IPS-NIHi11 (cell line): ENCODE data around the gene NT5DC1.

Experiments used
- DNase-seq: peaks from one replicate; pipeline ENCODE4 v3.0.0; 2012; ENCODE audit warnings: mixed read lengths, low spot score

Gene NT5DC1

GRCh38 chr6:116139917-116140316 lies 39.3 kb downstream of the NT5DC1 start:
- DNase-seq = peak; percentile 34

DNA sequence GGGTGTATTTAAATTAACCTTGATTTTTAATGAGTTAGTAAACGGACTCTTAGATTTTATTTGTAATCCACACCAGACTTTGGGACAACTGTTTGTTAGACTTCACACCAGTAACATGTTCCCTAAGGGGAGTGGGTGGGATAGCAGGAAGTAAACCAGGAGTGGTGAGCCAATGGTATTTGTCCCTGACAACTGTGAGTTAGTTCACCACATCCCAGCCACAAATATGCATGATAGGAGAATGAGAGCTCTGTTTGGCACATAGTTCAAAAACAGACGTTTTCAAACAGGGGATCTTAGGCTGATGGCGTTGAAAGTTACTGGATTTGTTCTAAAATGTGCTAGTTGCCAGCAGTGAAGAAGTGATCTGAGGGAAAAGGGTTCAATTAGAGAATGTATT lies 44.0 kb downstream of the NT5DC1 start:
- no peak for DNase-seq

DNA sequence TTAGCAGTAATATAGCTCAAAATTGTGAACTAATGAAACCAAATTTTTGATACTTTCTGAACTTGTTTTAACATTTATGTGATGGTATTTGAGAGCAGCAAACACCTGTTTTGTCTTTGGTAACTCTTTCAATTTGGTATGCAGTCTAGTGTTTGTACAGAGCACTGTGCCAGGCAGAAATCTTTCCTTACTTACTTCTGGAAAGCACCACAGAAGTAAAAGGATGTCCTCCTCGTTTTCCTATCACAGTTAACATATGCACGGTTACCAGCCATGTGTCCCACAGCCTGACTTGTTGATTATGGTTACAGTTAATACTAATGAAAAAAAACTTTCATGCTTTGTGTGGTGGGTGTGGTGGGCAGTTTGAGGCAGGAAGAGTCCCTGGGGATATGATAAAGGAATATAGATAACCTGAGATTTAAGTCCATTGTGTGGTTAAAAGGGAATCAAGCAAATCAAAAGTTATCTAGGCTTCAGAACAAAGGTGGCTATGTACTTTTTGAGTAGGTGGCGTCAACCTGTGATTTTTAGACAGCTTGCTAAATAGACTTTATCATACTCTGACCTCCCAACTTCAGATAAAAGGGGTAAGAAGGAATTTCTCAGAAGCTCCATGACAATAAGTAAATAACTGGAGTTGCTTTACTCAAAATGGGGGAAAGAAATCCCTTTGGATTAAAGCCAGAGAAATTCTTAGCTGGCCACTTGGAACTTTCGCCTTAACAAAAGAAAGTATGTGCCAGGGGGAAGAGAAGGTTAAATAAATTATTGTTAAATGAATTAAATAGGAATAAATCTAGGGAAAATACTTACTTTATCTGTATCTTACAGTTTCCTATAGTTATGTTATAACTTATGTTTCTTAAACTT lies 45.4 kb downstream of the NT5DC1 start:
- no peak for DNase-seq

DNA sequence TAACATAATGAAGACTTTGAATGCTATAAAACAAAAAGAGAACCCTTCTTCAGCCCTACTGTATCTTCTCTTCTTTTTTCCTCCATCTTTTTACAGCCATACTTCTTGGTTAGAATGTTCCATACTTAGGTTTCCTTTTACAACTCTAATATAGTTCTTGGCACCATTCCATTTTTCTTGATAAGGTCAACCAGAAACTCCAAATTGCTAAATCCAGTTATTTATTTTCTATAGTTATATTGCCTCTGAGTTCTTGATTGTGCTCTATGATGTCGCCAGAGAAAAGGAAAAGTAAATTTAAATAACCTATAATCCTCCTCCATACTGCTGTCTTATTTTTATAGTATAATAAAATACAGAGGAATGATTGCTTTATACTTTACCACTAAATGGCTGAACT lies 52.0 kb downstream of the NT5DC1 start:
- DNase-seq = no peak

DNA sequence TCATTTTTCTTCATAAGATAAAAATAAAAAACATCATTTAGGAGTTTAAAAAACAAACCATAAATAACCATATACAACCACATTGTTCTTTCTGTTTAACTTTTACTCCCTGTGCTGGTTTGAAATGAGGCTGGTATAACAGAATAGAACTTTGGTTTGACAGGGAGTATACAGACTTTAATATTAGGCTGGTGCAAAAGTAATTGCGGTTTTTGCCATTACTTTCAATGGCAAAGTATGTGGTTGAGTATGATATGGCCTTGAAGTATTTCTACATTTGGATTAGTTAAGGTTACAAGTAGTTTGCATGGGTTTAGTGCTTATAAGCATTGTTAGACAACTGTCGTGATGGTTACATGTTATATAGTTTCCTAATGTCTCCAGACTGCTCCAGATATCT lies 54.2 kb downstream of the NT5DC1 start:
- no peak for DNase-seq

DNA sequence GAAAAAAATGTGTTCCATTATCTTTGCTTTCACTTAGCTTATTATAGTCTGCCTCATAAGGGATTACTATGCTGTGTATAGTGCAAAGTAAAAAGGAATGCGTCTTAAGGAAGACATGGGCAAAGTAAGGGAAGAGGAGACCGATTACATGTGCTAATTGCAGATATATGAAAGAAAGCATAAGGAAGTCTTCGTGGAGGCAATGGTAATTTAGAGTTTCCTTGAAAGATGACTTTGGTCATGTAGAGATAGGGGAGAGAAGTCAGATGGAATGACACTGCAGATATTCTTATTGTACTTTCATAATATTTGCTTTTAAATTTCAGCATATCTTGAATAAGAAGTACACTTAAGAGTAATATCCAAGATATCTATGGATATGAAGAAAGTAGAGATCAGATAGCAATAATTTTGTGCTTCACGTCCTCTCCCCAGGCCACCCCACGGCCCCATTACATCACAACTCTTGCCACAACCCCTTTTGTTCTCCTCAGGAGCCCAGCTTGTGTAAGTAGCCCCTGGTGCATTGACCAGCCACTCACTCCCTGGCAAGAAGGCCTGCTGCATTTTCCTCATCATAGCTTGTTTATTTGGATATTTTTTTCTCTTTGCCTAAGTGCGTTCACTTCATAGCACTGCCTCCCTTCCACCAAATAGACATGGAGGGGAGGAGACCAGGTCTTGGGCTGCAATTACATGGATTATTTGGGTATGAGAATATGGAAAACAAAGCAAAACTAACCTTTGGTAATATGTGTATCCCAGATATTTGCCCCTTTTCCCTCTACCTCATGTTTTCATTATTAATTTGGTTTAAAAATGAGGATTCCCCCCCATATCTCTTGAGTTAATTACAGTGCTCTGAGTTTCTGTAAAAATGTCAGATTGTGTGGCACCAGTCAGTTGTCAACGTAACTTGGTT lies 56.0 kb downstream of the NT5DC1 start:
- no peak for DNase-seq

DNA sequence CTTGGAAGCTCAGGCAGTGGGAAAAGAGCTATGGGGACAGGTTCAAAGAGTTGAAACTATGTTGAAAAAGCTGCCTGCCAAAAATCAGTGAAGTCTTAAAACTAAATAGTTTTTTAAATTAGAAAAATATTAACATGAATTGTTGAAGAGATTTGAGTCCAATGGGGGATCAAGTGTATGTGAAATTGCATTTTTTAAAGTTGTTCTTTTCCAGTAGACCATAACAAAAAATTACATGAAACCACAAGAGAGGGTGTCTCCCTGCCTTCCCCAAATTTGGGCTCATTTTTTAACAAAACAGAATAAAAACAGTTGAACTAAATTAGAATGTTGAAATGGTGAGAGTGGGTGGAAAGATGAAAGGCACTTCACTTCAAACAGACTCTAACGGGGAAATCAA lies 56.7 kb downstream of the NT5DC1 start:
- no peak for DNase-seq

GRCh38 chr6:116158641-116159040 lies 58.0 kb downstream of the NT5DC1 start:
- no peak for DNase-seq

DNA sequence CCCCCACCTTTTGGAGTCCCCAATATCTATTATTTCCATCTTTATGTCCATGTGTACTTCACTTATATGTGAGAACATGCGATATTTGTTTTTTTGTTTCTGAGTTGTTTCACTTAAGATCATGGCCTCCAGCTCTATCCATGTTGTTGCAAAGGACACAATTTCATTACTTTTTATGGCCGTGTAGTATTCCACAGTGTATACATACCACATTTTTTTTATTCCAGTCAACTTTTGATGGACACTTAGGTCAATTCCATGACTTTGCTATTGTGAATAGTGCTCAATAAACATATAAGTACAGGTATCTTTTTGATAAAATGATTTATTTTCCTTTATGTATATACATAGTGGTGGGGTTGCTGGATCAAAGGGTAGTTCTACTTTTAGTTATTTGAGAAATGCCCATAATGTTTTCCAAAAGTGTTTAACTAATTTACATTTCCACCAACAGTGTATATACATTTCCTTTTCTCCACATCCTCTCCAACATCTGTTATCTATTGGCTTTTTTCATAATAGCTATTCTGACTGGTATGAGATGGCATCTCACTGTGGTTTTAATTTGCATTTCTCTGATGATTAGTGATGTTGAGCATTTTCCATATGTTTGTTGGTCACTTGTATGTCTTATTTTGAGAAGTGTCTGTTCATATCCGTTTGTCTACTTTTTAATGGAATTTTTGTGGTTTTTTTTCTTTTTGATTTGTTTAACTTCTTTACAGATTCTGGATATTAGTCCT lies 59.3 kb downstream of the NT5DC1 start:
- no peak for DNase-seq

- DNase-seq = no peak
Measured at GRCh38 chr6:116165596-116165995, 64.9 kb downstream of the NT5DC1 start.

GRCh38 chr6:116166369-116166768 lies 65.7 kb downstream of the NT5DC1 start:
- no peak for DNase-seq

DNA sequence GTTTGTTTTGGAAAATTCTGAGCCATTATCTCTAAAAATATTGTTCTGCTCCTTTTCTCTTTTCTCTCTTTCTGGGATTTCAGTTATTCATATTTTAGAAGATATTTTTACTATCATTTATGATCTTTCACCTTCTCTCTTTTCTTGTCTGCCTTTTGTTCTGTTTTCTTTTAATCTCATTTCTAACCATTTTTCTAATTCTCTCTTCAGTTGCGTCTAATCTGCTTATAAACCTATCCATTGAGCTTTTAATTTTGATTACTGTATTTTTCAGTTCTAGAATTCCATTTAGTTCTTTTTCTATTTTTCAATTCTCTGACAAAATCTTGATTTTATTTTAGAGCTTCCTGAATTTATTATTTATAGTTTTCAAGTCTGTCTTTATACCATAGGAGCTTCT lies 67.5 kb downstream of the NT5DC1 start:
- DNase-seq = no peak

GRCh38 chr6:116169880-116170279 lies 69.2 kb downstream of the NT5DC1 start:
- DNase-seq = no peak

DNA sequence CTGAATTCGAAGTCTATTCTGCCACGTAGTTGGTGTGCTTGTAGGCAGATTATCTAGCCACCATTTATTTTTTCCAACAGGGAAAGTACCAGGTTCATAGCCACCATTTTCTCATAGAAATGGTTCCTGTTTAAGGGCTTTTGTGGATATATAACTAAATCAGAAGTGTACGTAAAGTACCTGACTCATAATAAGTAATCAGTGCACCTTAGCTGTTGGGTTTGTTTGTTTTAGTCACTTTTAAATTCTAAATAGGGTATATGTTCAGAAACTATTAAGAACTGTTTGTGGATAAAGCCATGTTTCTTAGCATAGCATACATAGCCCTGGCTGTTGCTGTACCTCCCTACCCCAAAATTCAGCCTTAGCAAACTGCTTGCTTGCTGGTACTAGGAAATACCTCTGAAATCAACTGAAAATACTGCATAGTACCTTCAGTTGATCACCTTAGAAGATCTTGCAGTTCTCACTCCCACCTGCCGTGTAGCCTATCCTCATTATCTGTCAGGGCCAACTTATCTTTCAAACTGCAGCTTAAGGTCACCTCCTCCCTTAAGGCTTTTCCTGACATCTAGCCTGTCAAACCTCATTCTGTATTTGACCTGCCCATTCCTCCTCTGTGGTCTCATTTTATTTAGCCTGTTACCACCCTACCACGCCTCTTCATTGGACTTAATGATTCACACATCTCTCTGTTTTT lies 69.9 kb downstream of the NT5DC1 start:
- no peak for DNase-seq

GRCh38 chr6:116173928-116174327 lies 73.3 kb downstream of the NT5DC1 start:
- no peak for DNase-seq

DNA sequence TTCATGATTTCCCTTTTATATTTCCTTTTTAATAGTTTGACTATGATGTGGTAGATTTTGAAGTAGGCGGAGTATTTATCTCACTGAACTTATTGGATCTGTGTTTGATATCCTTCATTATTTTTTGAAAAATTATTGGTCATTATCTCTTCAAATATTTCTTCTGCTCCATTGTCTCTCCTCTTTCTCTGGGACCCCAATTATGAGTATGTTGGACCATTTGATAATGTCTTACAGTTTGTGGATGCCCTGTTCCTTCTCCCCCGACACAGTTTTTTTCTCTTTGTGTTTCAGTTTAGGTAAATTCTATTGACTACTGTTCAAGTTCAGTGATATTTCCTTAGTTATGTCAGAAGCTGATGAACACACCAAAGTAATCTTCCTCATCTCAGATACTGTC lies 74.7 kb downstream of the NT5DC1 start:
- DNase-seq = no peak

DNA sequence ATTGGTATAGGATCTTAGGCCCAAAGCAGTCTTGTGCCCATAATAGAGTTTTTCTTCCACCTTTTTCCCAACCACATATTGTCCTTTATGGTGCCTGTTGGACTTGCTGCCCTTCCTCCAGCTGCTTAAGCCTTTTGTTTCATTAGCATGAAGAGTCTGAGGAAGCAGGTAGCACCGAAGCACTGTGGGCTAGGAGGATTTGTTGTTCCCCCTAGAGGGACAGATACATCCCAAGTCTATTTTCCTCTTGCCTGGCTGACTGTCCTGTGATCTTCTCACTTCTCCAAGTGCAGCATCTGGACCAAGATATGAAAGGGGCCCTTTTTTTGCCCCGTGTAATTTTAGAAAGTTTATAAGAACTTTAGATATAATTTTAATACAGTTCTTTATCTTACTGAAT lies 75.9 kb downstream of the NT5DC1 start:
- no peak for DNase-seq

- DNase-seq = no peak
Measured at GRCh38 chr6:116180375-116180774, 79.7 kb downstream of the NT5DC1 start.

DNA sequence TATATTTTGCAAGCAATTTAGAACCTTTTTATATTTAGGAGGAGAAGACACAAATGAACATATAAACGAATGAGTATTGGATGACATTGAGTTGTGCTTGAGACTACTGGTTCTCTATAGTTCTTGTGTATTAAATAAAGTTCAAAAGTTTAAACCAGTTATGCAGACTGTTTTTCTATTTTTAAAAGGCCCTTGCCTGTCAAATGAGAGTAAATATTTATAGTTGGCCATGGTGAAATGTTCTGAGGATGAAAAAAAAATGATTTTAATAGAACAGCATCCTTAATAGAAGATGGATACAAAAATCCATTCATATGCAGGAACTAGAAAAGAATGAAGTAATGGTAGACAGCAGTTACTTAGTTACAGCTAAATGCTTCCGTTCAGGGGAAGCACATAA lies 88.8 kb downstream of the NT5DC1 start:
- no peak for DNase-seq

- no peak for DNase-seq
Measured at GRCh38 chr6:116190550-116190949, 89.9 kb downstream of the NT5DC1 start.

GRCh38 chr6:116191881-116192280 lies 91.2 kb downstream of the NT5DC1 start:
- DNase-seq = no peak

DNA sequence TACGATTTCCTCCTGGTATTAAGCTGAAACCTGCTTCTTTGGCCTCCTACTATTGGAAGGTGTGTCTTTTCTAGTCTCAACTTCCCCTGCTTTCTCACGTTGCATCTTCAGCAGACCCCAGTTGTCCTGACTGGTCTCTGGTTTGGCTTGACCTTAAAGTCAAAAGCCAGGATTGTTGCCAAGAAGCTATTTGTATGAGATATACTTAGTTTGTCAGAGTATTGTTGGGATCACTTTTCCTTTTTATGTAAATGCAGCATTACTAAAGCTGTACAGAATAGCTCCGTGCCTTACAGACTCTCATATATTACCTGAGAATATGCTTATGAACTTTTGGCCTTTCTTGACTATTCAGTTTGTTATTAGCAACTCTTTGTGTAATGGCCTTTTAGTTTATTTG lies 92.1 kb downstream of the NT5DC1 start:
- DNase-seq = no peak
